Activated CD4-positive, alpha-beta T cell treated with anti-CD3 and anti-CD28 coated beads, Interleukin-2, Interleukin-4, amounts not matched to agents 100 ng/mL and 50 ng/mL, durations not matched to agents 16 hours and 8 hours (primary cell): ENCODE measurements around the gene ACOXL.

Source experiments
- DNase-seq: peaks from one replicate; pipeline ENCODE4 v3.0.0-alpha.2; 2020; ENCODE audit warnings: low spot score

Gene ACOXL

DNA sequence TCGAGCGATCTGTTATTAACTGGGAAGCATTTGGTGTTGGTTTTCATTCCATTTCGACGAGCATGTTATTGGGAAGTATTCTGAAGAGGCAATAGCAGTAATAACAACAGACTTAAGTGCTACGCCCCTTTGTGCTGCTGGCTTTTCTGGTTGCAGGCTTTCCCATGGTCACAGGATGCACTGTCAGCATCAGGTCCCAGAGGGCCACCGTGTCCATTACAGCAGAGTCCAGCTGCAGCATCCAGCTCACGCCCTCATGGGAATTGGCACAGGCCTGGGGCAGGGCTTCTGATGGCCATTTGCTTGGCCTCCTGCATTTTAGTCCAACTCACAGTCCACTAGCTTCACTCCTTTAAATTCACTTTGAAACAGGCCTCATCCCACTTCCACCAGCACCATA is 432.7 kb downstream of the ACOXL start:
- DNase-seq: no peak

DNA sequence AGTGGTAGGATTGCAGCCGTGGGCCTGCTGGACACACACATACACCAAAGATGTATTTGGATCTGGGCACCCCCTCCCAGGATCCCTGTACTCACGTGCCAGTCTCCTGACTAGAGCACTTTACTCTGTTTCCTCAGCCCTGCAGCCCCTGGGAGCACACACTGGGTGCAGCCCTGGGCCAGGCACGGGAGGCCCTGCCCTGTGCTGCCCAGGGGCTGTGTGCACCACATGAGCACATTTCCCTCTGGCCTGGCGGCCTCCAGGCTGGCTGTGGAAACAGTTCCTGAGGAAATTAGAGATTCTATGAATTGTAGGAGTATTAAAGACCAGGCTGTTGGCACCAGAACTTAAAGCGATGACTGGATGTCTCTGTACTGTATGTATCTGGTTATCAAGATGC is 433.7 kb downstream of the ACOXL start:
- DNase-seq: no peak

DNA sequence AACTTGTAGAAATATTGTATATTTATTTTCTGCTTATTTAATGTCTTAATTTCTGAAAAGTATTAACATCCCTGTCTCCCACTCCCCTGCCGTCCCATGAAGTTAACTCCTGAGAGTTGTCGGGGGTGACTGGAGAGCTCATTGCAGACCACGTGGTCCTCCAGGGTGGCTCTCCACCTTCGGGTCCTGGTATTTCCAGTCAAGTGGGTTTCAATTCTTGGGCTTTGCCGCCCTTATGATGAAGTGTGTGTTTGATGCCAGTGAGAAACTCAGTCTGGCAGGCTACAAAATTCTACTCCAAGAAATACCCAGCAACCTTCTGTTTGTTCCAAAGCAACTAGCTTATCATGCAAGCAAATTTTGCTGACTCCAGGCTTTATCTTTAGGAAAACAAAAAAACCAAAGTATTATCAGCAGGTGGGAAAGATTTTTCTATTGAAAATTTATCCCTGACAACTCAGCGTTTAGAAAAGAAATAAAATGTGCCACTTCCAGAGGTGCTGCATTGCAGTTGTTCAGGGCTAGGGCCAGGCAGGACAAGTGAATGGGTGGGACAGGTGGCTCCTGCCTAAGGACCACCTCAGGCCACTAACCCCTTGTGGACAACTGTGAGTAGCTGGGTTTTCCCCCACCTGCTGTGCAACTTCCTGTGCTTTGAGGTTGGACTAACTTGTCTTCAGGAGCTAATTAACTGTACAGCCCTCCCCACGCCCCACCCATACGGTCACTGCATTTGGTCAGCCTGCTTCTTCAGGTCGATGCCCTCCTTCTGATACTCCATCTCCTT is 434.9 kb downstream of the ACOXL start:
- DNase-seq: no peak

DNA sequence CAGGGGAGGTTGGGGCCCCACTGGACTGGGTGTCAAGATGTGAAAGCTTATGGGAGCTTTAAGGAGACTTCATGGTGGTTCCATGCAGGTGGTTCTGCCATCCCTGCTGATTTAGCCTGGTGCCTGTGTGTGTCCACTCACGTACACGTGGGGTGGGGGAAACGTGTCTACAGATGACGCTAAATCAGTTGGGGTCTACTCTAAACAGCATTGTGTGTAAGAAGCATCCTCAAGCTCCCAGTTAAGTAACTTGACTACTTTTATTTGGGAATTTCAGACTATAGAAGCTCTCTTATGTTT is 435.4 kb downstream of the ACOXL start:
- no peak for DNase-seq
